Smooth muscle cell (in vitro differentiated cells): ENCODE data around the gene ZFHX3. TPM values are rescaled to one million over a fixed set of nuclear protein-coding genes. Genes with fewer than 3 reads are reported as not detected.

ENCODE experiments used
- DNase-seq: peaks from one replicate; lab custom pipeline; 2025; ENCODE audit not compliant: unreplicated experiment; lab: John Stamatoyannopoulos, UW
- H2AFZ ChIP-seq: fragments of 200-600 bp; sonication (generic); 2 replicates; pipeline ENCODE4 v1.6.0; 2016; ENCODE audit warnings: antibody characterized with exemption, low read depth, mild to moderate bottlenecking
- H3F3A ChIP-seq: fragments of 200-600 bp; sonication (generic); 2 replicates; pipeline ENCODE4 v1.6.0; 2017; ENCODE audit warnings: antibody characterized with exemption, low read depth
- H3K27ac ChIP-seq: fragments of 200-600 bp; sonication (generic); 2 replicates; pipeline ENCODE4 v1.5.1; 2016; ENCODE audit warnings: low read depth, mild to moderate bottlenecking
- H3K27me3 ChIP-seq: fragments of 200-600 bp; sonication (generic); 2 replicates; pipeline ENCODE4 v1.6.1; 2016; ENCODE audit warnings: low read depth, mild to moderate bottlenecking
- H3K36me3 ChIP-seq: fragments of 200-600 bp; sonication (generic); 2 replicates; pipeline ENCODE4 v1.5.1; 2016; ENCODE audit warnings: low read depth
- H3K4me1 ChIP-seq: fragments of 200-600 bp; sonication (generic); 2 replicates; pipeline ENCODE4 v1.5.1; 2016; ENCODE audit warnings: low read depth
- H3K4me2 ChIP-seq: fragments of 200-600 bp; sonication (generic); 2 replicates; pipeline ENCODE4 v1.6.0; 2016; ENCODE audit warnings: mild to moderate bottlenecking
- H3K4me3 ChIP-seq: fragments of 200-600 bp; sonication (generic); 2 replicates; pipeline ENCODE4 v1.5.1; 2016; ENCODE audit warnings: mild to moderate bottlenecking
- H3K79me2 ChIP-seq: fragments of 200-600 bp; sonication (generic); 2 replicates; pipeline ENCODE4 v1.6.0; 2016; ENCODE audit warnings: low read depth, mild to moderate bottlenecking
- H3K9ac ChIP-seq: fragments of 200-600 bp; sonication (generic); 2 replicates; pipeline ENCODE4 v1.6.0; 2016; ENCODE audit warnings: low read depth
- H3K9me3 ChIP-seq: fragments of 200-600 bp; sonication (generic); replicated peaks from 2 replicates; pipeline ENCODE4 v1.5.1; 2016; ENCODE audit warnings: low read depth
- H4K20me1 ChIP-seq: fragments of 200-600 bp; sonication (generic); 2 replicates; pipeline ENCODE4 v1.6.0; 2016; ENCODE audit warnings: low read depth
- WGBS: methylation state at CpG from one replicate; pipeline ENCODE4 v1.1.7; 2016; ENCODE audit warnings: low lambda C conversion rate; 5-methylcytosine and 5-hydroxymethylcytosine counted together
- polyA plus RNA-seq: library from polyadenylated mRNA; unstranded; fragments of >200 nt; fragmentation: Nextera tagmentation; extraction: Ambion mirVana; gene quantifications from 2 replicates; pipeline ENCODE4 v1.2.1, GENCODE V29; 2016
- total RNA-seq: library from RNA; depleted of rRNA; stranded (reverse); fragments of >200 nt; gene quantifications from 2 replicates; pipeline ENCODE4 v1.2.3, GENCODE V29; 2014
- TF ChIP-seq, protein P1 (sequence below): fragments of 200-600 bp; sonication (generic); IDR thresholded peaks from 2 replicates; pipeline ENCODE4 v1.5.1; 2017; ENCODE audit warnings: borderline replicate concordance, mild to moderate bottlenecking, antibody characterized with exemption; ENCODE audit not compliant: insufficient read depth, poor library complexity, severe bottlenecking

ZFHX3 gene
- total and polyA plus RNA-seq, 2 experiments from 2014 or later: 3.1 to 9.8 TPM

GRCh38 chr16:72862090-72862489 lies 185.8 kb downstream of the ZFHX3 start:
- Histone ChIP-seq H3F3A (peaks cover 6% of the 10 kb centered on the region), H3K4me3 (no peak overlapping the region), H3K9me3 (no peaks in the 10 kb centered on the region), H3K27ac (no peak overlapping the region), H3K27me3 (no peaks in the 10 kb centered on the region), H3K4me2 (no peak overlapping the region), H3K4me1 (peaks cover 24% of the 10 kb centered on the region), H3K9ac (no peak overlapping the region), H4K20me1 (peaks cover 25% of the 10 kb centered on the region), H2AFZ (no peak overlapping the region), H3K36me3 (no peaks in the 10 kb centered on the region), H3K79me2 (peaks cover 21% of the 10 kb centered on the region)
- TF ChIP-seq, protein P1, sequence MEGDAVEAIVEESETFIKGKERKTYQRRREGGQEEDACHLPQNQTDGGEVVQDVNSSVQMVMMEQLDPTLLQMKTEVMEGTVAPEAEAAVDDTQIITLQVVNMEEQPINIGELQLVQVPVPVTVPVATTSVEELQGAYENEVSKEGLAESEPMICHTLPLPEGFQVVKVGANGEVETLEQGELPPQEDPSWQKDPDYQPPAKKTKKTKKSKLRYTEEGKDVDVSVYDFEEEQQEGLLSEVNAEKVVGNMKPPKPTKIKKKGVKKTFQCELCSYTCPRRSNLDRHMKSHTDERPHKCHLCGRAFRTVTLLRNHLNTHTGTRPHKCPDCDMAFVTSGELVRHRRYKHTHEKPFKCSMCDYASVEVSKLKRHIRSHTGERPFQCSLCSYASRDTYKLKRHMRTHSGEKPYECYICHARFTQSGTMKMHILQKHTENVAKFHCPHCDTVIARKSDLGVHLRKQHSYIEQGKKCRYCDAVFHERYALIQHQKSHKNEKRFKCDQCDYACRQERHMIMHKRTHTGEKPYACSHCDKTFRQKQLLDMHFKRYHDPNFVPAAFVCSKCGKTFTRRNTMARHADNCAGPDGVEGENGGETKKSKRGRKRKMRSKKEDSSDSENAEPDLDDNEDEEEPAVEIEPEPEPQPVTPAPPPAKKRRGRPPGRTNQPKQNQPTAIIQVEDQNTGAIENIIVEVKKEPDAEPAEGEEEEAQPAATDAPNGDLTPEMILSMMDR: no peak
- no peak for DNase-seq

DNA sequence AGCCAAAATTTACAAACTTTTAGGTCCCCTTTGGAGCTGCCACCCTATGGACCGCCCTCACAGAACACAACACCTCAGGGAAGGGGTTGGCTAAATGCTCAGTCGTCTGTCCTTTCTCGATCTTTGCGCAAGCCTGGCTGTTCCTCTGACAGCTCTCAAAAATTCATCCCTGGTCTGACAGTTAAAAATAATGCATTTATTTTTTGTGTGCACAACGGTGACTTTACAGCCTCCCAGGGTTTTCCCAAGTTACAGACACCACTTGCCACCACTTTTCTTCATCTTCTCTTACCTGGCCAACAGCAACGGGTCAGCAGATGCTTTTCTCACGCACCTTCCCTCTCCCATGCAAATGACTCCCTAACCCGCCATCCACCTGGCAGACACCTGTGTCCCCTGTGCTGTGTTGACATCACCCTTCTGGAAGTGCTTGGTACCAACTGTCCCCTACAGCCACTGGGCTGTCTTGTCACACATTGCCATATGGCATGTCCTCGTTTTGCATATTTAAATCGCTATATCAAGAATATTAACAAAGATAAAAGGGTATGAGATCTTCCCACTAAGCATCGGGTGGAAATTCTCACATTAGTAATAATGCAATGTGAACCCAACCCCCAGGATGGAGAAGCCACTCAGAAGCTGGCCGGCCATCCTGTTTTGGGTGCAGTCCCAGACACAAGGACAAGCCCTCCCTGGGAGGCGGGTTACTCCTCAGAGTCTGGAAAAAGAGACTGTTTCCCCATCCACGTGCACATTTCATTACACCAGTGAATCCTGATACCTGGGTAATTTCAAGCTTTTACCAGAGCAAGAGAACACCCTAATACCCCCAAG lies 187.0 kb downstream of the ZFHX3 start:
- Histone ChIP-seq H3K4me2 (no peak overlapping the region), H3F3A (peaks cover 6% of the 10 kb centered on the region), H3K4me1 (peaks cover 24% of the 10 kb centered on the region), H3K9ac (no peak overlapping the region), H3K79me2 (peaks cover 21% of the 10 kb centered on the region), H3K27me3 (no peaks in the 10 kb centered on the region), H4K20me1 (peaks cover 35% of the 10 kb centered on the region), H2AFZ (no peak overlapping the region), H3K9me3 (no peaks in the 10 kb centered on the region), H3K27ac (no peak overlapping the region), H3K36me3 (no peaks in the 10 kb centered on the region), H3K4me3 (no peak overlapping the region)
- TF ChIP-seq, protein P1: no peak
- WGBS: 94% methylated on average over 14 of the region's 14 CpGs
- no peak for DNase-seq

- Histone ChIP-seq H3K27ac (peak overlapping the region; percentile 91), H3K4me2 (peak overlapping the region; percentile 75), H4K20me1 (peaks cover 37% of the 10 kb centered on the region), H3F3A (peaks cover 6% of the 10 kb centered on the region), H3K9ac (peak overlapping the region; percentile 59), H3K27me3 (no peaks in the 10 kb centered on the region), H3K9me3 (no peaks in the 10 kb centered on the region), H3K36me3 (no peaks in the 10 kb centered on the region), H3K4me3 (no peak overlapping the region), H2AFZ (no peak overlapping the region), H3K79me2 (peaks cover 25% of the 10 kb centered on the region), H3K4me1 (peaks cover 26% of the 10 kb centered on the region)
- WGBS: 75% methylated on average over 6 of the region's 6 CpGs
- TF ChIP-seq, protein P1: no peak
- DNase-seq: no peak
Measured at GRCh38 chr16:72859581-72859980, 188.3 kb downstream of the ZFHX3 start.
